Ammon's horn (tissue), 1 donor: ENCODE data around the gene COL4A2.
"Not testable (repeated sequence)": the region's sequence is repeated elsewhere in the genome, so short reads cannot be mapped to it uniquely, and the experiment has no call there.

Experiments used
- DNase-seq: peaks from one replicate; pipeline ENCODE4 v3.0.0-alpha.2; 2016; ENCODE audit warnings: low spot score

Gene COL4A2

DNA sequence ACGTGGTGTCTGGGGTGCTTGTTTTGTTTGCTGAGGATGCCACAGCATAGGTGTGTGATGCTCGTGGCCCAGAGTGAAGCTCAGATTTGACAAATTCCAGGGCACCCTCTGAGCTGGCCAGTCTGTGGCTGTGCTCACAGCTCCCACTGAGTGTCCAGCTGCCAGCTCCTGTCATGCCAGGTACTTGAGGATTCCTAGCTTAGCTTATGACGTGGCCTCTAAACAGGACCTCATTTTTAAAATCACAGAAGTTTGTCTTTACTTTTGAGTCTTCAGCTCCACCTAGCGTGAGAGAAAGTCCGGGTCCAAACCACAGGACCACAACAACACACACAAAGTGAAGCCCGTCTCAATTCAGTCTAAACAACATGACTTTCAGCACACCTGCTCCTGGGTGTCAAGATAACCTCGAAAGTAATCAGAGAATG, 137.2 kb downstream of the COL4A2 start:
- DNase-seq: no peak

DNA sequence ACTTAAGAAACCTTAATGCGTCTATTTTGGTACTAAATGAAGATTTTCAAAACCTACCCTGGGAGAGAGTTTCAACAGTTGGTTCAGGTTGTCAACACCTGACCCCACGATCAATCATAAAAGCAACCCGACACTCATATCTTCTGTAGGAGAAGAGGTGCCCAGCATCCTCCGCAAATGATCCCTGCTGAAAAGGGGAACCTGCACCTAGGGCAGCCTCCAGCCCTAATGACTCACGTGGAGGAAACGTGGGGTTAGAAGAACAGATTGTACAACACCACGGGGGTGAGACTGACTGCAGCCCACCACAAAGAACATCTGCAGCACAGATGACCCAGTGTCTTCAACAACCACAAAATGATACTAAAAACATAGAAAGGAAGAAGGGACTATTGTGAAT, 138.1 kb downstream of the COL4A2 start:
- no peak for DNase-seq

DNA sequence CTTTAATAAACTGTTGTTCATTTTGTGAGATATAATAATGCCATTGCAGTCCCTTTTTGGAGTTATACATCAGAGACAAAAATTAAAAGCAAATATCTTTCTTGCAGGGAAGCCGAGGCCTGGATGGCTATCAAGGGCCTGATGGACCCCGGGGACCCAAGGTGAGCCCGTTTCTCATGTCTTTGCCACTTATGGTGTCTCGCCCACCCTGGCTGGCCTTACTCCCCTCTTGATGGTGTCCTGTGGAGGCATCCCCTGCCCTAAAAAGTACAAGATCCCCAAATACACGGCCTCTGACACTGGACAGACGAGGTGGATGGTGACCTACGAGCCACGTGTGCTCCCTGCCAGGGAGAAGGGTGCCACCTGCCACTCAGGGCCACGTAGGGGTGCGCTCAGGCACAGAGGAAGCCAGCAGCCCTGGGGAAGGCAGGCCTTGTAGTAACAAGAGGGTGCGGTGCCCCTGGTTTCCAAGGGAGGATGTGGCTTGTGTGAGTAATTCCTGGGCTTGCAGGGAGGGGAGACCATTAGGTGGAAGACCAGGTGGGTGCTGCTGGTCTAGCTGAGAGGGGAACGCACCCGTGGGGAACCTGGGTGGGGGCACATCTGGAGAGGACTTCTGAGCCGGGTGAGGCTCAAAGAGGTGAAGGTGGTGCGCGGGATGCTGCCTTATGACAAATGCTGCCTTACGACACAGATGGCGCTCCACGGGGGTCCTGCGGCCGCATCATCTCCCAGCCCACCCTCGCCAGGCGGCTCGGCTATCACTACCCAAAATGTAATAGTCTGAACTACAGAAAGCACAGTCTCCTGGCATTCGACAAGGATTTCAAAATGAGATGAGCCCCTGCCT, 138.9 kb downstream of the COL4A2 start:
- no peak for DNase-seq

DNA sequence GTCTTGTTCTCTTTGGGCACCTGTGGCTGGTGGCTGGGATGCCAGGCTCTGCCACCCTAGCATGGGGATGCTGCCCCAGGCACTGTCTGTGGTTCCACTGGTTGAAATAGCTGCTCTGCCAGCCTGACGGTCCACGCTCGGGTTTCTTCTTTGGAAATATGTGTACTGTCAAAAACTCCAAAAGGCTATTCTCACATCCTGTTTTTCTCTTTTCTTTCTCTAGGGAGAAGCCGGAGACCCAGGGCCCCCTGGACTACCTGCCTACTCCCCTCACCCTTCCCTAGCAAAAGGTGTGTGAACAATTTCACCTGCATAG, 139.4 kb downstream of the COL4A2 start:
- no peak for DNase-seq

DNA sequence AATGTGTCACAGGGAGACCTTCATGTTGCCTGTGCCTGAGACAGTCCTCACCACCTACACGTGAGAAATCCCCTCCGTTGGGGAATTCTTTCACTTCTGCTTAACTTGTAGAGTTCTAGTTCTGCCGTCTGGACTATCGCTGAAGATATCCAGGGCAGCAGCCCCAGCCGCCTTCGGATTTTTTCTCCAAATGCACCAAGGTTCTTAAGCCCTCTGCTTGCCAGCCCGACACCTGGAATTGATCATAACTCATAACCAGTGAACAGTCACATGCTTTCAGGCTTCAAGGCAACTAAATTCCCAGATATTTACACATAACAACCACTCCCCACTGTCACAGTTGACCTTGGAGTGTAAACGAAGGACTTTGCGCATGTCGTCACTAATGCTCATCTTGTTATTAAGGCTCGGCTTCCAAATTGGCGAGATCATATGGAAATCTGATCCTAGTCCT, 140.0 kb downstream of the COL4A2 start:
- DNase-seq: no peak

DNA sequence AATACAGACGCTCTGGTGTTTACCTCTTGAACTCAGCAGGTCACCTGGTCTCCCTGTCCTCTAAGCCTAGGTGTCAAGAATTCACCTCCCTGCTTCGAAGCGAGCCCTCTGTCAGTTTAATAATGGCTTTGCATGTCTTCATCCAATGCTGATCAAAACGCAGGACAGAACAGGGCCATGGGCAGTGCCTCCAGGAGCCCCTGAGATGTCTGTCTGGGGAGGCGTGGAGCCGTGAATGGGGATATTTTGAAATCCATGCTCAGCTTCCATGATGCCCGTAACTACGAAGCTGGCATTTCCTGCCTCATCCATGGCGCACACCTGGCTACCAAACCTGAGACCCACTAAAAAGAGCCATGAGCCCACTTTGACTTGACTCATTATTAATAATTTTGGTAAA, 140.7 kb downstream of the COL4A2 start:
- no peak for DNase-seq

DNA sequence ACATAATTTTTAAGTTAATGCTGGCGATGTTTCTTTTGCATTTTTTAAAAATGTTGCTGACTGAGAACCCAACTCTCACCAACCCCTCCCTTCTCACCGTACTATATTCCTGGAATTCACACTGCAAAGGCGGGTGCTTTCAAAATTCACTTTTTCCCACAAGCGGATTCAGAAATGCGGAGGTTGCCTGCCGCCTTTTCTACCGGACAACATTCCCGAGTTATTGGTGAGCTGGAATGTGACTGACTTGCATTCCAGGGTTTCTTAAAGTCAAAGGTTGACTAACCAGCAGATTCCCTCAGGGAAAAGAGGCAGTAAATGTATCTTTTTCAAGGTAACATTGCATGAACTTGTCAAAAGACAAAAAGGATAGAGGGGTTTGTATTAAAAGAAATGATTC, 141.1 kb downstream of the COL4A2 start:
- no peak for DNase-seq

DNA sequence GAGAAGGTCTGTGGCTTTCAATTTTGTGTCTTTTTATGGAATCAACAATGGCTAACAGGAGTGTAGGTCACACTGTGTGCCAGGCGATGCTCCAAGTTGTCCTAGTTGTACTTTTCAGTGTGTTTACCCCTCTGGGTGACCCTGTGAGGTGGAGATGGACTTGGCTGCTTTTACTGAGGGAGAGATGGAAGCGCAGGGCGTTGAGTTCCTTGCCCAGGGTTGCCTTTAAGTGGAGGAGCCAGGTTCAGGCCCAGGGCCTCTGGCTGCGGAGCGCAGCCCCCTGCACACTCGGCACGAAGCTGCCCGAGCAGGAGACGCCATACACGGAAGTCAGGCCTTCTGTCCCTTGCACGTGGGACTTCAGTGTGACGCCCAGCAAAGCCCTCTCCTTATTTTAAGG, 141.6 kb downstream of the COL4A2 start:
- DNase-seq: no peak

DNA sequence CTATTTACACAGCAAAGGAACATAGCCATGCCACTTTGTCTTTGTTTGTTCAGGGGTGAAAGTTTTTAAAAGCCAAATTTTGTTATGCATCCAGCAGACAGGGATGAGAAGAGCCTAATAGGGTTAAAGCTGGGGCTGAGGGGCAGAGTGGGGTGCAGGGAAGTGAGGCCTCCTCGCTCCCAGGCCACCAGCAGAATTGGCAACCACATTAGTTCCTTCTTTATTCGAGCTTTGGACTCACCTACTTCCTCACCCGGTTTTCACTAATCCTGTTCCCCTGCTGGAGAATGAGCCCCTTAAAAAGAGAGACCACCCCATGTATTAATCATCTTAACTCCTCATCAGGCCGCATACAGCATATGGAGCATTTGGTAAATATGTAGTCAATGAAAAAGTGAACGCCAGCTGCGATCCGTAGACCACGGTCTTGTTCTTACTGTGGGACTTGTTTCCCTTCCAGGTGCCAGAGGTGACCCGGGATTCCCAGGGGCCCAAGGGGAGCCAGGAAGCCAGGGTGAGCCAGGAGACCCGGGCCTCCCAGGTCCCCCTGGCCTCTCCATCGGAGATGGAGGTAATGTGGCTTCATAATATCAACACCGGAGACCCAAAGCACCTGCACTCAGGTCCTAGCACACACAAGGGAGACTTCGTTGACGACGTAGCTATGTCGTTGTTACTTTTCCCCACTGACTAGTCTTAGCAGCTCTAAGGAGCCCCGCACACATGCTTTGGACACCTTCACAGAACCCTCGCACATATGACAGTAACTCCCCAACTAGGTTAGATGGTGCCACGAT, 142.3 kb downstream of the COL4A2 start:
- DNase-seq: no peak

DNA sequence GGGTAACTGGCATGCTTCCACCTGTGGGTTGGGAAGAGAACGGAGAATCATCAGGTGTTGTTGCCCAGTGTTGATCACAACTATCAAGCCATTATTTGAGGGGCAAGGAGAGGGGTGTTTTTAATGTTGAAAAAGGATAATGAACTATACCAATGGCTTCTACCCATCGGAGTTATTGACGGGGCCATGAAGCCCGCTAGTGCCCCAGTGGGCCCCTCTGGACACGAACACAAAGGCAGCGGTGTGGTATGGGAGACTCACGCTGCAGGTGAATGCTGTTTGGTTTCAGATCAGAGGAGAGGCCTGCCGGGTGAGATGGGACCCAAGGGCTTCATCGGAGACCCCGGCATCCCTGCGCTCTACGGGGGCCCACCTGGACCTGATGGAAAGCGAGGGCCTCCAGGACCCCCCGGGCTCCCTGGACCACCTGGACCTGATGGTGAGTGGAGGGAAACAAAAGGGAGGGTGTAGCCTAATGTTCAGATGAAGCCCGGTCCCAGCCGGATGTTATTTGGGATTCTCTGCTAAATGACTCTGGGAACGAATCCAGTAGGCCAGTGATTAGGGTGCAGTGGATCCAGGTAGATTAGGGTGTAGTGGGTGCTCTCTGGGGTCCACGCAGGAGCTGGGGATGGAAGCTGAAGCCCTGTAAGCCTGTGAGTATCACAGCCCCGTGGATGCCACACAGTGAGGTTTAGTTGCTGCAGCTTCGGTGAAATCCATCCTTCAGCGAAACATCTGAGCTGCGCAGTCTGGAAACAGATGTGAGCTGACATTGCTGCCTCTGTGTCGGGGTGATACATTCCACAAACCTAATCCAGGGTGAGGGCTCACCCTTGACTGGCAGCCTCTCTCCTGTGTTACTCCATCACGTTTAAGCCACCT, 143.2 kb downstream of the COL4A2 start:
- DNase-seq: no peak

DNA sequence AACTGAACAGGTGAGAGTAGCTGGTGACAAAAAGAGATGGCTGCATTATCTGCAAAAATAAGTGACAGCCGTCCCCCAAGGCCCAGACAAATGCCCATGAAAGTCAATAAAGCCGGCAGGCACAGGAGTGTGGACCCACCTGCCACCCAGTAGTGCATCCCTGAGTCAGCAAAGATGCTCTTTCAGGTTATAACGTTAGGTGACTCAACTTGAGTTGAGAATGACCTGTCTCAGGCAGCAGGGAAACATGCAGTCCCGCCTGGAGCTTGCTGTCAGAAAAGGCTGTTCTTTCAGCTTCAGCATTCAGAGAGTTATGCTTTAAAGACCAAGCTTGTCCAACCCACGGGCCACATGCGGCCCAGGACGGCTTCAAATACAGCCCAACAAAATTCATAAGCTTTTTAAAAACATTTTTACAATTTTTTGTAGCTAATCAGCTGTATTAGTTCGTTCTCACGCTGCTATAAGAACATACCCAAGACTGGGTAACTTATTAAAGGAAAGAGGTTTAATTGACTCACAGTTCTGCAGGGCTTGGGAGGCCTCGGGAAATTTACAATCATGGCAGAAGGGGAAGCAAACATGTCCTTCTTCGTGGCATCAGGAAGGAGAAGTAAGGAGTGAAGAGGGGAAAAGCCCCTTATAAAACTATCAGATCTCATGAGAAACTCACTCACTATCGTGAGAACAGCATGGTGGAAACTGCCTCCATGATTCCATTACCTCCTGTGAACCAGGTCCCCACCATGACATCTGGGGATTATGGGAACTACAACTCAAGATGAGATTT, 144.1 kb downstream of the COL4A2 start:
- DNase-seq: no peak

DNA sequence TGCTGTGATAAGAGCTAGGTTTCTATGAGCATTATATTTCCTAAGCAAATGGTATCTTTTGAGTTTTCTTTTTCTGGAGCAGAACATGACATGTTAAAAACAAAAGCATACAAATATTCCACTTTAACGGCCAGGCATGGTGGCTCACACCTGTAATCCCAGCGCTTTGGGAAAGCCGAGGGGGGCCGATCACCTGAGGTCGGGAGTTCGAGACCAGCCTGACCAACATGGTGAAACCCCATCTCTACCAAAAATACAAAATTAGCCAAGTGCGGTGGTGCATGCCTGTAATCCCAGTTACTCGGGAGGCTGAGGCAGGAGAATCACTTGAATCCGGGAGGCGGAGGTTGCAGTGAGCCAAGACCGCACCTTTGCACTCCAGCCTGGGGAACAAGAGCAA, 146.0 kb downstream of the COL4A2 start:
- not testable (repeated sequence) for DNase-seq

DNA sequence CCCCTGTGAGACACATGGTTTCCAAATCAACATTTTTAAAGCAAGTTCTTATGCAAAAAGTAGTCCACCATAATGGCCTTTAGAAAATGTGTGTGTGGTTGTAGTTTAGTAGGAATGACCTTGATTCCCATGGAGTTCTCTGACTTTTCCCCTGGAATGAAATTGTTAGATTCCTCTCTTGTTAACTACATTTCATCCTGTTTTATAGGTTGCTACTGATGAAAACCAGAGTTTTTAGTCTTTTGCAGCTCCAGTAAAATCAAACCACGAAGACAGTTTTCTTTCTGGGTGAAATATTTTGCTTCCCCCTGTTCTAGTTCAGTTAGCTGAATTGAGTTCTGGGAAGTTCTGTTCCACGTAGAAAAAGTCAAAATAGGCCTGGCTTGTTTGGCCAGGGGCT, 146.7 kb downstream of the COL4A2 start:
- no peak for DNase-seq

DNA sequence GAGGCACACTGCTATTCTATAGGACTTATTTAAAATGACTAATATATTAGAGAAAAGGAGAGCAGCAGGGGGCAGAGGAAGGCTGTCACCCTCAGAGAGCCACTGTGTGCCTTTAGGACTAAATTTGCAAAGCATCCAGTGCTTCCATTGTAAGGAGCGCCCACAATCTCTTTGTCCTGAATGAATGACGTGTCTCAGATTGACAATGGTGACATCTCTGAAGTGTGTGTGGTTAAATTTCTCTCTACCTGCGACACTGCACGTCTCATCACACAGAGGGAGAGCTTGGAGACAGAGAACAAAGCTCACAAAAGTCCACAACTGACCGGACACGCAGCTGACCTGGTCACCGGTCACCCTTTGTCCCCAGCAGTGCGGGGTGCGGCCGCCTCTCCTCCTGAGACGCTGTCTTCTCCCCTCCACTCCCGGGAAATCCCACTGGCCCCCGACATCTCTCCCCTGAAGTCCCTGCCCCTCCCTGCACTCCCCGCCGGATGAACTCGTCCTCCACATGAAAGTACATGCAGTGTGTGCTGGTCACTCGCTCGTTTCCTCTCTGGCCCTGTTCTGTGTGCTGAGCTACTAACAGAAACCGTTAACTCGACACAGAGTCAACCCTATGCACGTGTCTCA, 147.3 kb downstream of the COL4A2 start:
- DNase-seq: no peak

DNA sequence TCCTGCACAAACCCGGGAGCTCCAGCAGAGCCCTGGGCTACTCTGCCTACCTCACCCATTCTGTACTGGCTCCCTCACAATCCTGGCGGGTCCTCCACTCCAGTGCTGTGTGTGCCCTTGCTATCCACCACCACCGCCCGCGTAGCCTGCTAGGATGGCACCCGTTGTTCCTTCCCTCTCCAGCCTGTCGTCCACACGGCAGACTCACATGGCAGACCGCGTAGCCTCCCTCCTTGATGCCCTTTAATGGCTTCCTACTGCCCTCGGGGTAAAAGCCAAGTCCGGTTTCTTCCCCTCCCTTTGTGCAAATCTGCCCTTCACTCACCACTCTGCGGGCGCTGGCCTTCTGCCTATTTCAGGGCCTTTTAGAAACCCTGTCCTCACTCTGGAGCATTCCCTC, 147.9 kb downstream of the COL4A2 start:
- no peak for DNase-seq

DNA sequence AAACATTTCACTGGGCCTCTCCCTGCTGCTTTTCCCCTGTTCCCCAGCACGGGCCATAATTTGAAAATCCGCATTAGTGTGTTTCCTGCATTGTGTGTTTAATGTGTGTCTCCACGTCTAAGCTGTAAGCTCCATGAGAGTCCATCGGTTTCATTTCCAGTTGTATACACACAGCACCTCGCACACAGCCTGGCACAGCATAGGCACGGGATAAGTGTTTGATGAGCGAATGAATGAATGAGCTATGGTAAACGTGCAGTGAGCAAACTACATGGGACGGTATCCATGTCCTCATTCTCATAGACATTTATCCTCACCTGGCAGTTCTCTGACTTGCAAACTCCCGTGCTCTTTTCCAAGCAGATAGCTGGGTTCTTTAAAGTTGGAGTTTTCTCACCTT, 148.4 kb downstream of the COL4A2 start:
- DNase-seq: no peak

DNA sequence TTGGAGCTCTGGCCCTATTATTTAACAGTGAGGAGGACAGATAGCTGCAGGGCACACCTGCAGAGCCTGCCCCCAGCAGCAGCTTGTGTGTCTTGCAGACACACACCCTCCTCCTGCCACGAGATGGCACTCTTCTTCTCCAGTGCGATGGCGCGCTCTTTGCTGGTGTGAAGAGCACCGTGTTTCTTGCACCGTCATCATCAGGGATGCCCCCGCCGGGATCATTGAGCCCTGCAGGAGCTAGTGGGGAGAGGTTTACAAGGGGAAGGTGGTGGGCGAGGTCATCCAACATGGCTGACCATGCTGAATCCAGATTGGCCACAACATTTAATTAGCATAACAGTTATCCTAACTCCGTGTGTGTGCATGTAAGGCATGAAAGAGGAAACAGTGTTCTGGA, 148.9 kb downstream of the COL4A2 start:
- peak; percentile 93 for DNase-seq

DNA sequence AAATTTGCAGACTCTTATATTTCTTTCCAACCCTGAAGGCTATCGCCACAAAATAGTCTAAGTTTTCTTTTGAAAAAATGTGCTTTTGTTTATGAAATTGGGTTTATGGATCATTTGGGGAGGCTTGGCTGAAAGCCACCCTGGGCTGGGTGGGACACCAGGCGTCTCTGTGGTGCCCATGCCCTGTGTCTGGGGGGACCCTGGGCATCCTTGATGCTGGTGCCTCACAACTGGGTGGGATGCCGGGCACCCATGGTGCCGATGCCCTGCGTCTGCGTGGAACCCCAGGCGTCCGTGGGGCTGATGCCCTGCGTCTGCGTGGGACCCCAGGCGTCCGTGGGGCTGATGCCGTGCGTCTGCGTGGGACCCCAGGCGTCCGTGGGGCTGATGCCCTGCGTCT, 149.5 kb downstream of the COL4A2 start:
- DNase-seq: no peak

DNA sequence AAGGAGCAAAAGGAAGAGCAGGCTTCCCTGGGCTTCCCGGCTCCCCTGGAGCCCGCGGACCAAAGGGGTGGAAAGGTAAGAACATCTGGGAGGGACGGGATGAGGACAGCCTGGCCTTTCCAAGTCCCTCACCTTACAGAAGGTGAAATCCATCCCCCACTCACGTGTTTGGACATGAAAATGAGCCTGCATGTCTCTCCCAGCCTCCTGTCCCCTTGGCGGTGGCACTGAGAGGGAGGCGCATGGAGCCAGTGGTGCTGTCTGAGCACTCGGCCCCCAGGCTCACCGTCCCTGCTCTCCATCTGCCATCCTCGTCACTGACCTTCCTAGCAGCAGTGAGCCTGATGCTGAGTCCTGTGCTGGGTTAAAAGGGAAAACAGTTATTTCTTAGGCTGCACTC, 150.3 kb downstream of the COL4A2 start:
- no peak for DNase-seq

DNA sequence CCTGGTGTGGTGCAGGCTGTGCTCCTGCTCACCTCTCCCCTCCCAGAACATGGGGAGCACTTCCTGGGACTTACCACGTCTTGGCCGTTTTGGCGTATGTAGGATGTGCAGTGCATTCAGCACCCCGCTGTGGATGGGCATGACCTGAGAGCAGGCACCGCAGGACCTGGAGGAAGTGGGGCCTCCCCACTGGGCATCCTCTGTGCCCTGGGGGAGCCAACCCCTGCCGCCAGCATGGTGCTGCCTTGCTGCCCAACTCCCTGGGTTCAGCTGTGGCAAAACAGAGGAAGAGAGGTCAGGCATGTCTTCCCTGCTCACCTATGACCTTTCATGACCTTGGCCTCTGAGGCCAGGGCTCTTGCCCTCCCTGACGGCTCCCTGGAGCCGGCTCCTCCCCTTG, 150.9 kb downstream of the COL4A2 start:
- DNase-seq: no peak
